ENCODE data around the gene ARL8B.

ARL8B gene

GRCh38 chr3:5151586-5151985 lies 29.5 kb downstream of the ARL8B start:
- no peaks in the 10 kb centered on the region for H3K27me3 ChIP-seq
- TF ChIP-seq CTCF (IDR thresholded peaks at IDR 0.05) = no peak
- no peak overlapping the region for H3K27ac ChIP-seq
- DNase-seq = no peak
- H3K4me1 ChIP-seq = peaks cover 0 to 25% (median 6%) of the 10 kb centered on the region in 4 donors
- intact Hi-C loops (cut with DNase I; ENCODE audit: low total_unique reads) = no loop called here
- no peaks in the 10 kb centered on the region for H3K36me3 ChIP-seq
- H3K4me3 ChIP-seq = no peak overlapping the region
- no peaks in the 10 kb centered on the region for H3K9me3 ChIP-seq

GRCh38 chr3:5153074-5153473 lies 31.0 kb downstream of the ARL8B start:
- Histone ChIP-seq H3K9me3 (no peaks in the 10 kb centered on the region), H3K36me3 (no peaks in the 10 kb centered on the region), H3K27me3 (no peaks in the 10 kb centered on the region), H3K4me3 (no peak overlapping the region), H3K27ac (no peak overlapping the region), H3K4me1 (peaks cover 0 to 25% (median 6%) of the 10 kb centered on the region in 4 donors)
- DNase-seq = no peak
- intact Hi-C loops (cut with DNase I; ENCODE audit: low total_unique reads) = no loop called here
- TF ChIP-seq CTCF (IDR thresholded peaks at IDR 0.05) = no peak

- intact Hi-C loops (cut with DNase I; ENCODE audit: low total_unique reads) = no loop called here
- Histone ChIP-seq H3K27me3 (no peaks in the 10 kb centered on the region), H3K4me1 (peaks cover 0 to 22% (median 1%) of the 10 kb centered on the region in 4 donors), H3K27ac (no peak overlapping the region), H3K9me3 (no peaks in the 10 kb centered on the region), H3K36me3 (no peaks in the 10 kb centered on the region), H3K4me3 (no peak overlapping the region)
- TF ChIP-seq CTCF (IDR thresholded peaks at IDR 0.05) = no peak
- no peak for DNase-seq
Measured at GRCh38 chr3:5155241-5155640, 33.1 kb downstream of the ARL8B start.

- no peaks in the 10 kb centered on the region for H3K36me3 ChIP-seq
- no peak for DNase-seq
- peaks cover 0 to 42% (median 17%) of the 10 kb centered on the region in 4 donors for H3K4me1 ChIP-seq
- TF ChIP-seq CTCF (IDR thresholded peaks at IDR 0.05) = no peak
- no peaks in the 10 kb centered on the region for H3K9me3 ChIP-seq
- H3K4me3 ChIP-seq = no peak overlapping the region
- intact Hi-C loops (cut with DNase I; ENCODE audit: low total_unique reads) = no loop called here
- no peaks in the 10 kb centered on the region for H3K27me3 ChIP-seq
- no peak overlapping the region for H3K27ac ChIP-seq
Measured at GRCh38 chr3:5160321-5160720, 38.2 kb downstream of the ARL8B start.

GRCh38 chr3:5160940-5161858 lies 39.1 kb downstream of the ARL8B start:
- DNase-seq = no peak
- Histone ChIP-seq H3K36me3 (no peaks in the 10 kb centered on the region), H3K9me3 (no peaks in the 10 kb centered on the region), H3K4me1 (peaks cover 0 to 42% (median 17%) of the 10 kb centered on the region in 4 donors), H3K27ac (no peak overlapping the region), H3K27me3 (no peaks in the 10 kb centered on the region), H3K4me3 (no peak overlapping the region)
- no peak for TF ChIP-seq CTCF (IDR thresholded peaks at IDR 0.05)
- intact Hi-C loops (cut with DNase I; ENCODE audit: low total_unique reads) = no loop called here

Data from tibial artery (tissue), 4 donors.